GM19025 (cell line): Measurements from ENCODE around the gene HACD2.

Experiments used
- ATAC-seq: cut with Tn5 transposase; IDR thresholded peaks from one replicate; pipeline ENCODE4 v1.9.1; 2021; ENCODE audit warnings: mild to moderate bottlenecking, low read depth, moderate library complexity; ENCODE audit not compliant: unreplicated experiment

Gene HACD2

GRCh38 chr3:123576122-123576521 is 8.7 kb downstream of the HACD2 start:
- no peak for ATAC-seq

GRCh38 chr3:123571973-123572365 is 12.9 kb downstream of the HACD2 start:
- no peak for ATAC-seq

- no peak for ATAC-seq
Observed at GRCh38 chr3:123571264-123571972, 13.4 kb downstream of the HACD2 start.

GRCh38 chr3:123568875-123569274 is 16.0 kb downstream of the HACD2 start:
- no peak for ATAC-seq

GRCh38 chr3:123568034-123568433 is 16.8 kb downstream of the HACD2 start:
- no peak for ATAC-seq

- no peak for ATAC-seq
Observed at GRCh38 chr3:123564056-123564455, 20.8 kb downstream of the HACD2 start.

GRCh38 chr3:123562547-123562946 is 22.3 kb downstream of the HACD2 start:
- ATAC-seq: no peak

- no peak for ATAC-seq
Observed at GRCh38 chr3:123561188-123561587, 23.7 kb downstream of the HACD2 start.

GRCh38 chr3:123559040-123559861 is 25.6 kb downstream of the HACD2 start:
- no peak for ATAC-seq

- no peak for ATAC-seq
Observed at GRCh38 chr3:123553536-123553935, 31.3 kb downstream of the HACD2 start.

- no peak for ATAC-seq
Observed at GRCh38 chr3:123552768-123553167, 32.1 kb downstream of the HACD2 start.

GRCh38 chr3:123552095-123552714 is 32.6 kb downstream of the HACD2 start:
- ATAC-seq: no peak

- no peak for ATAC-seq
Observed at GRCh38 chr3:123547881-123548519, 36.9 kb downstream of the HACD2 start.

- no peak for ATAC-seq
Observed at GRCh38 chr3:123546133-123546755, 38.6 kb downstream of the HACD2 start.

GRCh38 chr3:123543950-123544349 is 40.9 kb downstream of the HACD2 start:
- no peak for ATAC-seq

- no peak for ATAC-seq
Observed at GRCh38 chr3:123540285-123540684, 44.6 kb downstream of the HACD2 start.

- no peak for ATAC-seq
Observed at GRCh38 chr3:123536153-123536895, 48.5 kb downstream of the HACD2 start.

- no peak for ATAC-seq
Observed at GRCh38 chr3:123535580-123535979, 49.3 kb downstream of the HACD2 start.

- no peak for ATAC-seq
Observed at GRCh38 chr3:123534264-123534663, 50.6 kb downstream of the HACD2 start.
